Measurements from ENCODE around the gene ETV2.
A peak's percentile ranks its signal among the peaks of the same experiment; 100 is the strongest.

The ETV2 gene

DNA sequence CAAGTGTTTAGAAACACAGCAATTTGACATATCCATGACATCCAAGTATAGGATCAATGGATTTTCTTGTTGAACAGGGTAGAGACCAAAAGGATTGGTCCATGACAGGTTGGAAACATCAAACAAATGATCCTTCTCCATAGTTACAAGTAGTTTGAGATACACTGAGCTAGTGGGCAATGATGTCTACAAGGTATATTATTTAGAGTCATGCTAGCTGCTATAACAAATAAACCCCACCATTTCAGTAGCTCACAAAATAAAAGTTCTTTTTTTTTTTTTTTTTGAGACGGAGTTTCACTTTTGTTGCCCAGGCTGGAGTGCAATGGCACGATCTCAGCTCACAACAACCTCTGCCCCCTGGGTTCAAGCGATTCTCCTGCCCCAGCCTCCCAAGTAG lies 33.9 kb upstream of the ETV2 start:
- no peak for DNase-seq (ENCODE audit: low read depth)
- TF ChIP-seq MYC (IDR thresholded peaks at IDR 0.05; ENCODE audit: low read depth, low read length) (no peak), POLR2A (IDR thresholded peaks at IDR 0.05; ENCODE audit: extremely low read depth, insufficient read length) (no peak)
- TF ChIP-seq, protein P1, sequence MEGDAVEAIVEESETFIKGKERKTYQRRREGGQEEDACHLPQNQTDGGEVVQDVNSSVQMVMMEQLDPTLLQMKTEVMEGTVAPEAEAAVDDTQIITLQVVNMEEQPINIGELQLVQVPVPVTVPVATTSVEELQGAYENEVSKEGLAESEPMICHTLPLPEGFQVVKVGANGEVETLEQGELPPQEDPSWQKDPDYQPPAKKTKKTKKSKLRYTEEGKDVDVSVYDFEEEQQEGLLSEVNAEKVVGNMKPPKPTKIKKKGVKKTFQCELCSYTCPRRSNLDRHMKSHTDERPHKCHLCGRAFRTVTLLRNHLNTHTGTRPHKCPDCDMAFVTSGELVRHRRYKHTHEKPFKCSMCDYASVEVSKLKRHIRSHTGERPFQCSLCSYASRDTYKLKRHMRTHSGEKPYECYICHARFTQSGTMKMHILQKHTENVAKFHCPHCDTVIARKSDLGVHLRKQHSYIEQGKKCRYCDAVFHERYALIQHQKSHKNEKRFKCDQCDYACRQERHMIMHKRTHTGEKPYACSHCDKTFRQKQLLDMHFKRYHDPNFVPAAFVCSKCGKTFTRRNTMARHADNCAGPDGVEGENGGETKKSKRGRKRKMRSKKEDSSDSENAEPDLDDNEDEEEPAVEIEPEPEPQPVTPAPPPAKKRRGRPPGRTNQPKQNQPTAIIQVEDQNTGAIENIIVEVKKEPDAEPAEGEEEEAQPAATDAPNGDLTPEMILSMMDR (IDR thresholded peaks at IDR 0.05; ENCODE audit: low read depth, low read length), result no peak
- TF ChIP-seq, protein P2, sequence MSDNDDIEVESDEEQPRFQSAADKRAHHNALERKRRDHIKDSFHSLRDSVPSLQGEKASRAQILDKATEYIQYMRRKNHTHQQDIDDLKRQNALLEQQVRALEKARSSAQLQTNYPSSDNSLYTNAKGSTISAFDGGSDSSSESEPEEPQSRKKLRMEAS (IDR thresholded peaks at IDR 0.05; ENCODE audit: low read depth, low read length), result no peak
- no peak overlapping the region for H3K4me3 ChIP-seq (ENCODE audit: low read depth, low read length)

DNA sequence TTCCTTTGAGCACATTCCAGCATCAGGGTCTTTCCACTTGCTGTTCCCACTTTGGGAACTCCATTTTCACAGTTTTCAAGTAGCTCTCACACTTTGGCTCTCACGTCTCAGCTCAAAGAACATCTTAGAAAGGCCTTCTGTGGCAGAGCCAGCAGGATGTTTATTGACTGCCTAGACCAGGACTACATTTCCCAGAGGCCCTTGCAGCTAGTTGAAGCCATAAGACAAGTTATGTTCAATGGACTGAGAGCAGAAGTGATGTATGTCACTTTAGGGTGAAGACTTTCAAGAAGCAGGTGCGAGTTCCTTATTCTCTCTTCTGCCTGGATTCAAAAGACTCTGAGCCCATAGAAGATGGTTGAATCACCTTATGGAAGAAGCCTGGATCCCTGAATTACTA lies 33.3 kb upstream of the ETV2 start:
- peak; percentile 16 for DNase-seq (ENCODE audit: low read depth)
- no peak overlapping the region for H3K4me3 ChIP-seq (ENCODE audit: low read depth, low read length)
- TF ChIP-seq, protein P1 (IDR thresholded peaks at IDR 0.05; ENCODE audit: low read depth, low read length), result no peak
- TF ChIP-seq MYC (IDR thresholded peaks at IDR 0.05; ENCODE audit: low read depth, low read length) (no peak), POLR2A (IDR thresholded peaks at IDR 0.05; ENCODE audit: extremely low read depth, insufficient read length) (no peak)
- TF ChIP-seq, protein P2 (IDR thresholded peaks at IDR 0.05; ENCODE audit: low read depth, low read length), result no peak

DNA sequence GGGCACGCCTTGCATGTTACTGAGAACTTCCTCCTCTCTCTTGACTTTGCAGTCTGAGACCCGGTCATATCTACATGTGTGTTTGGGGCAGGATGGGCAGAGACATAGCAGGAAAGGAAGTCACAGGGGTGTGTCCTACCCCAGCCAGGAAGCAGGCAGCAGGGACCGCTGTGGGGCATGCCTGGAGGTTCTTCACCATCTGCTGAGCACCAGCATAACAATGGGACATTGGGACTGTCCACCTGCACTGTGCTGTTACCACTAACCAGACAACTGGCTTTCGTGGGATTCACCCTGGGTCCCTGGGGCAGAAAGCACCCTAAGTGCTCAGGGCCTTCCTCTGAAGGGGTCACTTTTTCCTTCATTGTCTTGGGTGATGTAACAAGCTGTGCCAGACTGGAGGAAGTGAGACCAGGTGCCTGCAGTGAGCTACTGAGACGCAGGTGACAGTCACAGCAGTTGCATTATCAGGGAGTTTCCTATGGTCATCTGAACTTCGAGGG lies 31.6 kb upstream of the ETV2 start:
- TF ChIP-seq MYC (IDR thresholded peaks at IDR 0.05; ENCODE audit: low read depth, low read length), result no peak
- TF ChIP-seq, protein P1 (IDR thresholded peaks at IDR 0.05; ENCODE audit: low read depth, low read length), result no peak
- TF ChIP-seq, protein P2 (IDR thresholded peaks at IDR 0.05; ENCODE audit: low read depth, low read length), result no peak
- no peak for TF ChIP-seq POLR2A (IDR thresholded peaks at IDR 0.05; ENCODE audit: extremely low read depth, insufficient read length)
- no peak for DNase-seq (ENCODE audit: low read depth)

DNA sequence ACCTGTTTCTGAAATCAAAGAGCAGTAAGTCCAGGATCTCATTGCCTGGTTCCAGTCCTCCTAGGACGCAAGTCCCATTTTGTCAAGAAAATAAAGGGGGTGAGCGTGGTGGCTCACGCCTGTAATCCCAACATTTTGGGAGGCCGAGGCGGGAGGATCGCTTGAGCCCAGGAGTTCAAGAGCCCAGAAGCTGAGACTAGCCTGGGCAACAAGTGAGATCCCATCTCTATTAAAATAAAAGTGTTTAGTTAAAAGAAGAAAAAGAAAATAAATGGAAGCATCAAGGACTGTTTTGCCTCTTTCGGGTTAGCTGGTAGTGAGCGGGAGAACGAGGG lies 29.4 kb upstream of the ETV2 start:
- DNase-seq (ENCODE audit: low read depth), result no peak
- no peak overlapping the region for H3K4me3 ChIP-seq (ENCODE audit: low read depth, low read length)
- TF ChIP-seq, protein P2 (IDR thresholded peaks at IDR 0.05; ENCODE audit: low read depth, low read length), result no peak
- TF ChIP-seq MYC (IDR thresholded peaks at IDR 0.05; ENCODE audit: low read depth, low read length) (no peak), POLR2A (IDR thresholded peaks at IDR 0.05; ENCODE audit: extremely low read depth, insufficient read length) (no peak)

More for the DNA sequence above, 31.6 kb upstream of the ETV2 start:
- no peak overlapping the region for H3K4me3 ChIP-seq (ENCODE audit: low read depth, low read length)

DNA sequence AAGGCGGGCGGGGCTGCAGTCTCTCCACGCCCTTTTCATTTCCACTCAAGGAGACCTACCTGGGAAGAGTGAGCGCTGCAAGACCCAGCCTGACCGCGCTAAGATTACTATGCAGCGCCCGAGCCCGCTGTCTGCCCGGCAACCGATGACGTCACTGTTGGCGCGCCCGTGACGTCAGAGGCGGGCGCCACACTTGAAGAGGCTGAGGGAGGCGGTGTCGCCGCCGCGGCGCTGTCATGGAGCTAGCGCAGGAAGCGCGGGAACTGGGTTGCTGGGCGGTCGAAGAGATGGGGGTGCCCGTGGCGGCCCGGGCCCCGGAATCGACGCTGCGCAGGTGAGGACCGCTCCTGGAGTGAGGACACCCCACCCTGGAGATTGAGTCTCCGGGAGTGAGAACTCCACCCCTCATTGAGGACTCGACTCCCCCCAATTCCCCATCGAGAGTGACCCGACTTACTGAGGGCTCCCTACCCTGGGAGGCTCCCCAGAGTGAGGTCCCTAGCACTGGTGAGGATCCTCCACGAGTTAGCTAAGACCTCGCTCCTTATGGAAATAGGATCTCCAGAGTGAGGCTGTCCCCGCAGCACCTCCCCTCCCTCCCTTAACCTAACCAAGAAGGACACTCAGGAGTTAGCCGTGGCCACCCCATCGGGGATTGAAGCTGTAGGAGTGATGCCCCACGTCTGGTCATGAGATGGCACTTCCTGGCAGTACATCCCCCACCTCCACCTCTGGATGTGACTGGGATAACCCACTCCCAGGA lies 28.8 kb upstream of the ETV2 start, which contains the start of gene HAUS5:
TSS of gene HAUS5 (plus strand) at position 177 of the 763 bp plus-strand sequence. CDS start at position 237, 60 bp downstream.
- peak; percentile 88 for DNase-seq (ENCODE audit: low read depth)
- H3K4me3 ChIP-seq (ENCODE audit: low read depth, low read length), result peak within 1 kb of the TSS; percentile 86
- TF ChIP-seq MYC (IDR thresholded peaks at IDR 0.05; ENCODE audit: low read depth, low read length) (peak; percentile 38; the same call in 1 of the 2 replicates), POLR2A (IDR thresholded peaks at IDR 0.05; ENCODE audit: extremely low read depth, insufficient read length) (peak; percentile 65)
- TF ChIP-seq, protein P2 (IDR thresholded peaks at IDR 0.05; ENCODE audit: low read depth, low read length), result peak; percentile 49
- TF ChIP-seq, protein P1 (IDR thresholded peaks at IDR 0.05; ENCODE audit: low read depth, low read length), result no peak

DNA sequence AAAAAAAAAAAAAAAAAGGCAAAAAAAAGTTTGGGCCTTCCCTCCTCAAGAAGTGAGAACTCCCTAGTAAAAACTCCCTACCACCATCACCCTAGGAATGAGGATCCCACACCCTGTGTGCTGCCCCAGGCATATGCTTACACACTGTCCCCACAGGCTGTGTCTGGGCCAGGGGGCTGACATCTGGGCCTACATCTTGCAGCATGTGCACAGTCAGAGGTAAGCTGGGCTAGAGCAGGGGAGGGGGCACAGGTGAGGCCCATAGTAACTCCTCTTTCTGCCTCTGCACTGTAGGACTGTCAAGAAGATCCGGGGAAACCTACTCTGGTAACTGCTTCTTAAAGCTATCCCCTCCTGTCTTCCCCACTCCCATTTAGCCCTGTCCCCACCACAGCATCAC lies 28.0 kb upstream of the ETV2 start:
- no peak for DNase-seq (ENCODE audit: low read depth)
- no peak for TF ChIP-seq POLR2A (IDR thresholded peaks at IDR 0.05; ENCODE audit: extremely low read depth, insufficient read length)
- no peak for TF ChIP-seq MYC (IDR thresholded peaks at IDR 0.05; ENCODE audit: low read depth, low read length)
- TF ChIP-seq, protein P1 (IDR thresholded peaks at IDR 0.05; ENCODE audit: low read depth, low read length), result no peak
- TF ChIP-seq, protein P2 (IDR thresholded peaks at IDR 0.05; ENCODE audit: low read depth, low read length), result no peak
- no peak overlapping the region for H3K4me3 ChIP-seq (ENCODE audit: low read depth, low read length)

Measured in NB4 (cell line).